Keratinocyte (primary cell): ENCODE measurements around the gene GGNBP2.

ENCODE experiments used
- CTCF ChIP-seq, 3 experiments: IDR thresholded peaks in 1 of 3; conservative IDR thresholded peaks in 1 of 3; optimal IDR thresholded peaks in 1 of 3; 2 replicates in 2 of 3; 3 replicates in 1 of 3; pipeline versions ENCODE3 to v1.5.1; 2011; ENCODE audit warnings: low read length in 3 of 3, mild to moderate bottlenecking in 3 of 3, moderate library complexity in 2 of 3, control low read depth in 1 of 3, inconsistent platforms in 1 of 3; ENCODE audit not compliant: insufficient read depth in 2 of 3; ENCODE audit errors: extremely low read depth in 1 of 3
- EZH2 ChIP-seq: IDR thresholded peaks from one replicate; pipeline ENCODE4 v1.6.1; 2012; ENCODE audit warnings: inconsistent platforms, mild to moderate bottlenecking, low read length, moderate library complexity

GRCh38 chr17:36628576-36628975 is 83.9 kb downstream of the GGNBP2 start:
- TF ChIP-seq CTCF (optimal IDR thresholded peaks at IDR 0.05 in 1 of 3, IDR thresholded peaks at IDR 0.05 in 1 of 3, conservative IDR thresholded peaks at IDR 0.05 in 1 of 3; ENCODE audit: extremely low read depth in 1 of 3, insufficient read depth in 2 of 3, low read length in 3 of 3) (no peak), EZH2 (no peak)
